Measurements from ENCODE around the gene PLA2G2D.

- TF ChIP-seq GLIS1 (tag by site-specific recombination; IDR thresholded peaks at IDR 0.05) (no peak), CTCF (tag by site-specific recombination; IDR thresholded peaks at IDR 0.05) (no peak), ZNF48 (tag by site-specific recombination; IDR thresholded peaks at IDR 0.05) (no peak), ZNF747 (tag by site-specific recombination; IDR thresholded peaks at IDR 0.05) (no peak), ZNF654 (tag by site-specific recombination; IDR thresholded peaks at IDR 0.05; ENCODE audit: low read depth) (no peak), ZNF175 (tag by site-specific recombination; IDR thresholded peaks at IDR 0.05) (no peak), ZNF555 (tag by site-specific recombination; conservative IDR thresholded peaks at IDR 0.05) (no peak), ZNF335 (tag by site-specific recombination; conservative IDR thresholded peaks at IDR 0.05) (no peak), ATF2 (tag by site-specific recombination; IDR thresholded peaks at IDR 0.05; ENCODE audit: low read depth) (no peak), ZBTB10 (tag by site-specific recombination; IDR thresholded peaks at IDR 0.05) (no peak), RBAK (tag by site-specific recombination; IDR thresholded peaks at IDR 0.05) (no peak), SETDB1 (IDR thresholded peaks at IDR 0.05; ENCODE audit: insufficient read length, low read length) (no peak)
These were observed 29.2 kb downstream of the PLA2G2D start for GRCh38 chr1:20090119-20090518.

Data from HEK293 (cell line).